Right lobe of liver (tissue), 6 donors: ENCODE measurements around the gene IL6ST. TPM values are rescaled to one million over a fixed set of nuclear protein-coding genes. Genes with fewer than 3 reads are reported as not detected.

Experiments
- ATAC-seq, 4 donors: fragments of 200-7000 bp; cut with Tn5 transposase; one replicate each; pipeline ENCODE4 v1.9.1; 2020; ENCODE audit warnings: mild to moderate bottlenecking in 4 of 4, moderate library complexity in 4 of 4
- DNase-seq, 3 donors: peaks; one replicate each; pipeline ENCODE4 v3.0.0-alpha.2; 2020
- H3K27ac ChIP-seq, 3 donors: fragments of 200-600 bp; one replicate each; pipeline ENCODE4 v1.8.0; 2022
- H3K27me3 ChIP-seq, 2 donors: fragments of 200-600 bp; one replicate each; pipeline ENCODE4 v1.8.0; 2022
- H3K36me3 ChIP-seq, 4 donors: fragments of 200-600 bp; sonication (generic) in 1 of 4; one replicate each; pipeline versions ENCODE4 v1.5.1 to v1.8.0; 2017 to 2022; ENCODE audit warnings: control low read depth in 1 of 4
- H3K4me1 ChIP-seq, 4 donors: fragments of 200-600 bp; sonication (generic) in 1 of 4; one replicate each; pipeline versions ENCODE4 v1.5.1 to v1.8.0; 2017 to 2022; ENCODE audit warnings: control low read depth in 1 of 4
- H3K4me3 ChIP-seq, 3 donors: fragments of 200-600 bp; one replicate each; pipeline ENCODE4 v1.8.0; 2022
- H3K9me3 ChIP-seq, 4 donors: fragments of 200-600 bp; sonication (generic) in 1 of 4; one replicate each; pipeline versions ENCODE4 v1.5.1 to v1.8.0; 2017 to 2022; ENCODE audit warnings: control low read depth in 1 of 4
- CTCF ChIP-seq, 4 donors: fragments of 200-600 bp in 3 of 4; fragments of 450-650 bp in 1 of 4; IDR thresholded peaks; one replicate each; pipeline versions ENCODE4 v1.5.1 to v1.8.0; 2016 to 2022; ENCODE audit warnings: antibody characterized with exemption in 4 of 4, mild to moderate bottlenecking in 2 of 4
- POLR2A ChIP-seq: fragments of 450-650 bp; IDR thresholded peaks from one replicate; pipeline ENCODE4 v1.6.1; 2017; ENCODE audit warnings: antibody characterized with exemption, mild to moderate bottlenecking
- WGBS: methylation state at CpG from one replicate; pipeline ENCODE4 v1.1.6; 2018; ENCODE audit warnings: low coverage, low lambda C conversion rate; ENCODE audit not compliant: insufficient coverage; ENCODE audit errors: missing lambda C conversion rate; 5-methylcytosine and 5-hydroxymethylcytosine counted together
- intact Hi-C, 2 donors: fragments of 100-400 bp; cut with DNase I; formaldehyde crosslinking; loops; one replicate each; pipeline versions ENCODE4 v1.11.2 to v1.14.1; 2022
- small RNA-seq, 2 experiments: library from RNA; depleted of rRNA; stranded (forward); fragments of <200 nt; gene quantifications; one replicate each; pipeline ENCODE3, GENCODE V24; 2016
- total RNA-seq, 6 experiments: library from RNA; depleted of rRNA in 2 of 6; stranded (reverse); fragments of >200 nt in 2 of 6; fragmentation: NEBNext Ultra II Directional in 3 of 6; extraction: Animal tissue kit (Norgen Biotek cat#: 25700) in 3 of 6; gene quantifications; one replicate each; pipeline versions ENCODE4 v1.1.0 to v1.2.4, GENCODE V29; 2016 to 2023
- donor health status: DM: no; HTN: yes; CAD: no.
- donor health status: DM: no; HTN: no; CAD: no.
- donor health status: DM: no; HTN: no; CAD: no.
- donor health status: DM: no; HTN: yes; CAD: no.
- donor health status: DM: no; HTN: yes; CAD: no.

IL6ST gene
- total RNA-seq, 6 experiments from 2014 or later: 150 to 341 (median 278) TPM

- DNase-seq (no peak), ATAC-seq (no peak)
- TF ChIP-seq CTCF (IDR thresholded peaks at IDR 0.05) (no peak), POLR2A (no peak)
- H3K36me3 ChIP-seq: no peaks in the 10 kb centered on the region
- H3K9me3 ChIP-seq: no peaks in the 10 kb centered on the region
- H3K4me3 ChIP-seq: no peak overlapping the region
- no peaks in the 10 kb centered on the region for H3K4me1 ChIP-seq
- H3K27ac ChIP-seq: no peak overlapping the region
- intact Hi-C loops: no loop called here
- WGBS: 82% methylated on average over 5 of the region's 5 CpGs
- H3K27me3 ChIP-seq: no peaks in the 10 kb centered on the region
These were observed 106.6 kb downstream of the IL6ST start for GRCh38 chr5:55888205-55888604.

- intact Hi-C loops: no loop called here
- H3K27ac ChIP-seq: no peak overlapping the region
- ATAC-seq: no peak
- no peaks in the 10 kb centered on the region for H3K27me3 ChIP-seq
- DNase-seq: no peak
- H3K4me3 ChIP-seq: no peak overlapping the region
- no peaks in the 10 kb centered on the region for H3K9me3 ChIP-seq
- H3K4me1 ChIP-seq: no peaks in the 10 kb centered on the region
- H3K36me3 ChIP-seq: no peaks in the 10 kb centered on the region
- no peak for TF ChIP-seq CTCF (IDR thresholded peaks at IDR 0.05)
- WGBS: no CpG with 5 or more reads among the region's 9 CpGs
These were observed 109.4 kb downstream of the IL6ST start for GRCh38 chr5:55885359-55885758.

Small RNA genes within 50 kb of the gene (small RNA-seq; reads per million reads assigned to genes)
- gene AC016596.1 (0 reads per million in 2 experiments), gene RF01210 (0 reads per million in 2 experiments)

Other genes with a start within 250 kb of the IL6ST start
- not detected for gene IL31RA, start 143.6 kb downstream of the IL6ST start, total RNA-seq
- 1 to 10 TPM in 4 of 6 experiments, under 1 TPM in 2; 0.68 to 2.2 (median 1.2) TPM for gene ANKRD55, start 238.4 kb upstream of the IL6ST start, total RNA-seq